Measurements from ENCODE around the gene DNAJC11. TPM values are rescaled to one million over a fixed set of nuclear protein-coding genes. Genes with fewer than 3 reads are reported as not detected.
"Not testable (repeated sequence)": the region's sequence is repeated elsewhere in the genome, so short reads cannot be mapped to it uniquely, and the experiment has no call there.

Gene DNAJC11
- total RNA-seq, 2 experiments from 2014 or later: 45.4 to 51.0 TPM

GRCh38 chr1:6688001-6688400, 13.6 kb downstream of the DNAJC11 start:
- no peaks in the 10 kb centered on the region for H3K36me3 Mint-ChIP-seq
- peaks cover 25% of the 10 kb centered on the region for H3K4me1 Mint-ChIP-seq
- no peaks in the 10 kb centered on the region for H3K9me3 Mint-ChIP-seq (ENCODE audit: low read depth)
- ATAC-seq: no peak
- CTCF ChIA-PET: no interaction called here
- no peak for DNase-seq
- H3K27me3 Mint-ChIP-seq: no peaks in the 10 kb centered on the region
- no peak overlapping the region for H3K4me3 Mint-ChIP-seq
- no peak overlapping the region for H3K27ac Mint-ChIP-seq

DNA sequence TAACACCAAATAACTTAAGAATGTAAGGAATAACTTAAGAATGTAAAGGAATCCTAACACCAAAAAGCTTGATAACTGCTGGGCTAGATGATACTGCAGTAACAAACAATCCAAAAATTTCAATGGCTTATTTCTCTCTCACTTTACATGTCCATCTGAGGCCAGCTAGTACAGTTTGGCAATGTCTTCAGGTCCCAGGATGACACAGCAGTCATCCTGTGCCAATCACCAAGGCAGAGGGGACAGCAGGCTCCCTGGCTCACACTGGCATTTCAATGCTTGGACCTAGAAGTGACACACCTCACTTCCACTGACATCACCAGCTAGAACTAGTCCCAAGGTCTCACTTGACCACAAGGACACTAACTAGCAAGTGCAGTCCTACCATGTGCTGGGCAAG, 15.3 kb downstream of the DNAJC11 start:
- H3K36me3 Mint-ChIP-seq: no peaks in the 10 kb centered on the region
- H3K9me3 Mint-ChIP-seq (ENCODE audit: low read depth): no peaks in the 10 kb centered on the region
- H3K27me3 Mint-ChIP-seq: no peaks in the 10 kb centered on the region
- DNase-seq: no peak
- CTCF ChIA-PET: interaction anchor here (0.8 kb wide), 1 partner anchor 1234 kb away, joined by 4 read pairs; no protein-coding TSS in a partner anchor
- peaks cover 25% of the 10 kb centered on the region for H3K4me1 Mint-ChIP-seq
- no peak overlapping the region for H3K4me3 Mint-ChIP-seq
- no peak for ATAC-seq
- no peak overlapping the region for H3K27ac Mint-ChIP-seq

DNA sequence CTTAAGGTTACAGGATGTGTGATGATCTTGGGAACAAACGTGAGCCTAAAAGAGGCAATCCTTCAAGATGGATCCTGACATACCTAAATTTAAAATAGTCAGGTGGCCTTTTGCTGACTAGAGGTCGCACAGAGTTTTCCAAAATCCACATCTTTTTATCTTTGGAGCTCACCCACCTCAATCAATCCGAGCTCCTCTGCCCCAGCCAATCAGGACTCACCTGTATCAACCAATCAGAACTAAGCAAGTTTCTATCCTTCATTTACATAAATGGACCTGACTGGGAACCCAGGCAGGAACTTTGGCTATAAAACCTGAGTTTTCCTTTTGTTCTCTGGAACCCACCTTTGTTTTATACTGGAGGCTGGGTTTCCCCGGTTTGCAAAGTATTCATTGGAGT, 16.2 kb downstream of the DNAJC11 start:
- H3K9me3 Mint-ChIP-seq (ENCODE audit: low read depth): no peaks in the 10 kb centered on the region
- CTCF ChIA-PET: no interaction called here
- H3K27ac Mint-ChIP-seq: no peak overlapping the region
- no peak for DNase-seq
- peaks cover 25% of the 10 kb centered on the region for H3K4me1 Mint-ChIP-seq
- H3K4me3 Mint-ChIP-seq: no peak overlapping the region
- H3K27me3 Mint-ChIP-seq: no peaks in the 10 kb centered on the region
- no peaks in the 10 kb centered on the region for H3K36me3 Mint-ChIP-seq
- ATAC-seq: no peak

GRCh38 chr1:6683434-6683833, 18.2 kb downstream of the DNAJC11 start:
- Mint-ChIP-seq H3K27ac (no peak overlapping the region), H3K4me3 (no peak overlapping the region), H3K4me1 (peaks cover 13% of the 10 kb centered on the region), H3K27me3 (no peaks in the 10 kb centered on the region), H3K9me3 (ENCODE audit: low read depth) (no peaks in the 10 kb centered on the region), H3K36me3 (peaks cover 8% of the 10 kb centered on the region)
- CTCF ChIA-PET: interaction anchor here (1.3 kb wide), 1 partner anchor 18 kb away, joined by 4 read pairs; the partner anchor contains the start of gene DNAJC11
- DNase-seq (no peak), ATAC-seq (no peak)

DNA sequence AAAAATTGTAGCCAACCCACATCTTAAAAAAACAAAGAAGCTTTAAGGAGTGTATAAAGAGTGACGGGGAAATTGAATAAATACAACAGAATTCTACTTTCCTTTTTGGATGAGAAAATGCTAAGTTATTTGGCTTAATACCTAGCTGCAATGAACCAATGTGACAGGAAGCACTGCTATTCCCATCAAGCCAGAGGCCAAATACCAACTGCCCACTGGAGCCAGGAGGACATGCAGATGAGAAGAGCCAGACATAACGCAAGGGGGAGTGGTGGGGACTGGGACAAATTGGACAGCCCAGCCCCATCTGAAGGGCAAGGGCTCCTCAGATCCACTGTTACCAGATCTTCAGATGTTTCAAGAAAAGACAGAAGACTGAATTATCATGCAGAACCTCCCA, 25.7 kb downstream of the DNAJC11 start:
- H3K27ac Mint-ChIP-seq: no peak overlapping the region
- H3K27me3 Mint-ChIP-seq: no peaks in the 10 kb centered on the region
- H3K4me3 Mint-ChIP-seq: no peak overlapping the region
- no peaks in the 10 kb centered on the region for H3K9me3 Mint-ChIP-seq (ENCODE audit: low read depth)
- CTCF ChIA-PET: no interaction called here
- no peak for DNase-seq
- H3K4me1 Mint-ChIP-seq: peaks cover 5% of the 10 kb centered on the region
- ATAC-seq: no peak
- peaks cover 20% of the 10 kb centered on the region for H3K36me3 Mint-ChIP-seq

- H3K36me3 Mint-ChIP-seq: peaks cover 20% of the 10 kb centered on the region
- CTCF ChIA-PET: no interaction called here
- DNase-seq (no peak), ATAC-seq (no peak)
- no peaks in the 10 kb centered on the region for H3K9me3 Mint-ChIP-seq (ENCODE audit: low read depth)
- no peak overlapping the region for H3K4me3 Mint-ChIP-seq
- H3K4me1 Mint-ChIP-seq: peaks cover 5% of the 10 kb centered on the region
- H3K27me3 Mint-ChIP-seq: no peaks in the 10 kb centered on the region
- no peak overlapping the region for H3K27ac Mint-ChIP-seq
Observed at GRCh38 chr1:6674771-6675170, 26.8 kb downstream of the DNAJC11 start.

- H3K27ac Mint-ChIP-seq: no peak overlapping the region
- ATAC-seq (no peak), DNase-seq (no peak)
- no peaks in the 10 kb centered on the region for H3K27me3 Mint-ChIP-seq
- peaks cover 17% of the 10 kb centered on the region for H3K36me3 Mint-ChIP-seq
- H3K9me3 Mint-ChIP-seq (ENCODE audit: low read depth): no peaks in the 10 kb centered on the region
- H3K4me1 Mint-ChIP-seq: peaks cover 5% of the 10 kb centered on the region
- CTCF ChIA-PET: no interaction called here
- no peak overlapping the region for H3K4me3 Mint-ChIP-seq
Observed at GRCh38 chr1:6673816-6674398, 27.7 kb downstream of the DNAJC11 start.

- H3K4me3 Mint-ChIP-seq: no peak overlapping the region
- H3K9me3 Mint-ChIP-seq (ENCODE audit: low read depth): no peaks in the 10 kb centered on the region
- H3K4me1 Mint-ChIP-seq: peaks cover 5% of the 10 kb centered on the region
- H3K27me3 Mint-ChIP-seq: no peaks in the 10 kb centered on the region
- no peak overlapping the region for H3K27ac Mint-ChIP-seq
- ATAC-seq (no peak), DNase-seq (no peak)
- CTCF ChIA-PET: no interaction called here
- peaks cover 13% of the 10 kb centered on the region for H3K36me3 Mint-ChIP-seq
Observed at GRCh38 chr1:6672558-6672957, 29.1 kb downstream of the DNAJC11 start.

- H3K4me1 Mint-ChIP-seq: no peaks in the 10 kb centered on the region
- CTCF ChIA-PET: interaction anchor here (0.6 kb wide), 1 partner anchor 152 kb away, joined by 3 read pairs; no protein-coding TSS in a partner anchor
- ATAC-seq: no peak
- no peak overlapping the region for H3K27ac Mint-ChIP-seq
- no peaks in the 10 kb centered on the region for H3K9me3 Mint-ChIP-seq (ENCODE audit: low read depth)
- DNase-seq: no peak
- H3K4me3 Mint-ChIP-seq: no peak overlapping the region
- H3K36me3 Mint-ChIP-seq: peaks cover 18% of the 10 kb centered on the region
- no peaks in the 10 kb centered on the region for H3K27me3 Mint-ChIP-seq
Observed at GRCh38 chr1:6668503-6668902, 33.1 kb downstream of the DNAJC11 start.

- ATAC-seq (no peak), DNase-seq (no peak)
- no peak overlapping the region for H3K27ac Mint-ChIP-seq
- CTCF ChIA-PET: interaction anchor here (2.0 kb wide), 1 partner anchor 112 kb away, joined by 5 read pairs; the partner anchor contains the start of genes NOL9 and TAS1R1
- no peaks in the 10 kb centered on the region for H3K9me3 Mint-ChIP-seq (ENCODE audit: low read depth)
- H3K4me3 Mint-ChIP-seq: no peak overlapping the region
- peaks cover 27% of the 10 kb centered on the region for H3K36me3 Mint-ChIP-seq
- H3K27me3 Mint-ChIP-seq: no peaks in the 10 kb centered on the region
- no peaks in the 10 kb centered on the region for H3K4me1 Mint-ChIP-seq
Observed at GRCh38 chr1:6667139-6667538, 34.5 kb downstream of the DNAJC11 start.

- ATAC-seq (no peak), DNase-seq (no peak)
- peaks cover 27% of the 10 kb centered on the region for H3K36me3 Mint-ChIP-seq
- no peaks in the 10 kb centered on the region for H3K27me3 Mint-ChIP-seq
- H3K4me1 Mint-ChIP-seq: no peaks in the 10 kb centered on the region
- H3K27ac Mint-ChIP-seq: no peak overlapping the region
- no peaks in the 10 kb centered on the region for H3K9me3 Mint-ChIP-seq (ENCODE audit: low read depth)
- CTCF ChIA-PET: interaction anchor here (2.0 kb wide), 1 partner anchor 112 kb away, joined by 5 read pairs; the partner anchor contains the start of genes NOL9 and TAS1R1
- no peak overlapping the region for H3K4me3 Mint-ChIP-seq
Observed at GRCh38 chr1:6666696-6667095, 34.9 kb downstream of the DNAJC11 start.

DNA sequence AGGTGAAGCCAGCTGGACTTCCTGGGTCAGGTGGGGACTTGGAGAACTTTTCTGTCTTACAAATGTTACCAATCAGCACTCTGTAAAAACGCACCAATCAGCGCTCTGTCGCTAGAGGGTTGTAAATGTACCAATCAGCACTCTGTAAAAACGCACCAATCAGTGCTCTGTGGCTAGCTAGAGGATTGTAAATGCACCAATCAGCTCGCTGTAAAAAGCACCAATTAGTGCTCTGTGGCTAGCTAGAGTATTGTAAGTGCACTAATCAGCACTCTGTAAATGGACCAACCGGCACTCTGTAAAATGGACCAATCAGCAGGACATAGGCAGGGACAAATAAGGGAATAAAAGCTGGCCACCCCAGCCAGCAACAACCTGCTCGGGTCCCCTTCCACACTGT, 39.1 kb downstream of the DNAJC11 start:
- CTCF ChIA-PET; H3K27me3 Mint-ChIP-seq; H3K27ac Mint-ChIP-seq; H3K4me1 Mint-ChIP-seq; DNase-seq; H3K9me3 Mint-ChIP-seq (ENCODE audit: low read depth); H3K4me3 Mint-ChIP-seq; ATAC-seq: not testable (repeated sequence)
- H3K36me3 Mint-ChIP-seq: peaks cover 23% of the 10 kb centered on the region

GRCh38 chr1:6660415-6661049, 41.1 kb downstream of the DNAJC11 start:
- Mint-ChIP-seq H3K36me3 (peaks cover 17% of the 10 kb centered on the region), H3K4me1 (no peaks in the 10 kb centered on the region), H3K27ac (no peak overlapping the region), H3K4me3 (no peak overlapping the region), H3K27me3 (no peaks in the 10 kb centered on the region), H3K9me3 (ENCODE audit: low read depth) (no peaks in the 10 kb centered on the region)
- ATAC-seq: no peak
- CTCF ChIA-PET: no interaction called here
- no peak for DNase-seq

DNA sequence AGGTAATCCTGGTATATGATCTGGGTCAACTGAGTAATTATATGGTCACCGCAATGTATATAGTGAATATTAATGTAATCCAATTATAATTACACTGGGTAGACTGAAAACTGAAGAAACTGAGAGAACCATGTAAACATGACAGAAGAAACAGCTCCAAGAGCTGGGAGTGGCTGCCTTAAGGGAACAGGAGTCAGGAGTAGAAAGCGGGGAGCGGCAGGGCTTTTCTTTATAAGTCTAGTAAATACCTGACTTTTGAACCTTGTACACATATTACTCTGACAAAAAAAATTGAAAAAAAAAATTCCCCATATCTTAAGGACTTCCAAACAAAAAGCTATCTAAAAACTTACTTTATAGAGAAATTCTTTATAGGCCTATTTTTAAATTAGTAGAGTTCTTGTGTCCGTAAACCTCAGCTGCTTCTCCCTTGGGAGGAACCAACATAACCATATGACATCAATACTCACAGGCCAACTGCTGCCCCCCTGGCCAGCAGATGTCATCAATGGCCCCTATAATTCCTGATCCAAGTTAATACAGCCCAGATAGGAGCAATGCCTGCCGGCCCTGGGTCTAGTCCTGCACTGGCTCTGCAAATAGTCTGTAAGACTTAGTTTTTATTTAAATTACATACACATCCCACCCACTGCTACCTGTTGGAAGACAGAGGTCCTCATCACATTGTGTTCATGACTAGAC, 43.1 kb downstream of the DNAJC11 start:
- ATAC-seq (no peak), DNase-seq (no peak)
- Mint-ChIP-seq H3K9me3 (ENCODE audit: low read depth) (no peaks in the 10 kb centered on the region), H3K27me3 (no peaks in the 10 kb centered on the region), H3K4me1 (no peaks in the 10 kb centered on the region), H3K36me3 (peaks cover 12% of the 10 kb centered on the region), H3K4me3 (no peak overlapping the region), H3K27ac (no peak overlapping the region)
- CTCF ChIA-PET: interaction anchor here (1.4 kb wide), 1 partner anchor 13 kb away, joined by 3 read pairs; no protein-coding TSS in a partner anchor

All from activated CD8-positive, alpha-beta memory T cell treated with anti-CD3 and anti-CD28 coated beads, Interleukin-2, amount 10 ng/mL, durations not matched to agents 7 days and 5 days (primary cell).